8988T (cell line): ENCODE results near the gene PROCR.
A peak's percentile ranks its signal among the peaks of the same experiment; 100 is the strongest.
"Not testable (repeated sequence)": the region's sequence is repeated elsewhere in the genome, so short reads cannot be mapped to it uniquely, and the experiment has no call there.

Source experiments
- DNase-seq: peaks from one replicate; pipeline ENCODE4 v3.0.0; 2011

PROCR gene

DNA sequence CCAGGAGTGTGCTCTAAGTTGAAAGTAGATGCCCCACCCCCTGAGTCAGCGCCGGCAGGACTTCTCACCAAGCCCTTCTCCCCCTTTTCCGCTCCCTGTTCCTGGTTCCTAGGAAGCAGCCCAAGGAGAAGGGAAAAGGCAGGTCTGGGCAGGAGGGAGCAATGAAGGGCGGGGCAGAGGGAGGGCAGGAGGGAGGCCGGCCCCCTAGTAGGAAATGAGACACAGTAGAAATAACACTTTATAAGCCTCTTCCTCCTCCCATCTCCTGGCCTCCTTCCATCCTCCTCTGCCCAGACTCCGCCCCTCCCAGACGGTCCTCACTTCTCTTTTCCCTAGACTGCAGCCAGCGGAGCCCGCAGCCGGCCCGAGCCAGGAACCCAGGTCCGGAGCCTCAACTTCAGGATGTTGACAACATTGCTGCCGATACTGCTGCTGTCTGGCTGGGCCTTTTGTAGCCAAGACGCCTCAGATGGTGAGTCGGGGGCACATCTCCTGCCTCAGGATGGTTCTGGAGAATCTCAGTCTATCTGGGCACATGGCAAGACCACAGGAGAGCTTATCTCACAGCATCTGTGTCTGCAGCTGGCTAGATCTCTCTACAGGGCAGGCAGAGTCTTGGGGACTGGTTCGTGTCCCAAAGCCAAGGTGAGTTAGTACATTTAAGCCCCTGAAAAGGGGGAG lies at the start of gene PROCR:
Gene PROCR, plus strand, starts transcription at position 320 of the 681 bp plus-strand sequence. Its CDS starts 83 bp downstream, at position 403.
- peak; percentile 81 for DNase-seq

DNA sequence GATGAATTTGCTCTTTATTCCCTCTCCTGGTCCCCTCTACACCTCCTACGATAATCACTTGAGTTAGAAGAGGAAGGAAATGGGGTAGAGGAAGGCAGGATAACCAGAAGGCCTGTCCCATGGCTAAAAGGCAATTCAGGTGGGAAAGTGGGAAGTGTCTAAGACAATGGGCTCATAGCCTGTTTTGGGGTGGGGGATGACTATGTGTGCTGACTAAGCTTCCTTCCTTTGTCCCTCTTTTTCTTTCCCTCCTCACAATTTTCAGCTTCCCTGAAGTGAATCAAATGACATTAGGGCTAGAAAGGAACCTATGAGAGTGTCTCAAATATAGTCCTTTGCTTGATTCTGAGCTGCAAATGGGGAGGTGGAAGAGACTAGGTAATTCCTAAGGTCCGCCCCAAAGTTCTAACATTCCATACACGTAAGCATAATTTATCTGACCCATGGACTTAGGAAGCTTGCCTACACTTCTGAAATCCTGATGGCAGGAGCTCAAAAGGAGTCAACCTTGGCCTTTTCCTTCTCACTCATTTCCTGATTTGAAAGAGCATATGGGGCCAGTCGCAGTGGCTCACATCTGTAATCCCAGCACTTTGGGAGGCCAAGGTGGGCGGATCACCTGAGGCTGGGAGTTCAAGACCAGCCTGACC lies 49.0 kb upstream of the PROCR start:
- no peak for DNase-seq

DNA sequence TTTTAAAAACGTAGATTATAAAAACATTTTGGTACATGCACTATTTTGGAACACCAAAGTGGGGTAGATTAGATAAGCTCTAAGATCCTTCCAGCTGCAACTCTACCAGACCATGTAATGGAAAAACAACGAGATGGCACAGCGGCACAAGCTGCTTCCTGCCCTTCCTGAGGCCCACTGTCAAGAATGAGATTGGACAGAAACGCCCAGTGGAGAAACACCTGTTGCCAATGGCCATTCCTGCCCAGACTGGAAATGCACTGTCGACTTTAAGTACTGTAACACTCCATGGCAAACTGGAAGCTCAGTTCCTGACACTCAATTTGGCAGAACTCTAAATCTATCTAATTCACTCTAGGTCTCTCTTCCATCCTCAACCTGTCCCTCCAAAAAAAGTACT lies 46.1 kb upstream of the PROCR start:
- no peak for DNase-seq

DNA sequence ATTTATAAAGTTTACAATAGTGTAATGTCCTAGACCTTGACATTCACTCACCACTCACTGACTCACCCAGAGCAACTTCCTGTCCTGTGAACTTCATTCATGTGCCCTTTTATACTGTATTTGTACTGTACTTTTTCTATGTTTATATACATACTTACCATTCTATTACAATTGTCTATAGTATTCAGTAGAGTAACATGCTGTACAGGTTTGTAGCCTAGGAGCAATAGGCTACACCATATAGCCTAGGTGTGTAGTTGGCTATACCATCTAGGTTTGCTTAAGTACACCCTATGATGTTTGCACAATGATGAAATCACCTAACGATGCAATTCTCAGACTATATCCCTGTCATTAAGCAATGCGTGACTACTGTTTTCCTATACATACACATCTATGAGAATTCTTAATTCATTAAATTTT lies 42.2 kb upstream of the PROCR start:
- DNase-seq, result no peak

DNA sequence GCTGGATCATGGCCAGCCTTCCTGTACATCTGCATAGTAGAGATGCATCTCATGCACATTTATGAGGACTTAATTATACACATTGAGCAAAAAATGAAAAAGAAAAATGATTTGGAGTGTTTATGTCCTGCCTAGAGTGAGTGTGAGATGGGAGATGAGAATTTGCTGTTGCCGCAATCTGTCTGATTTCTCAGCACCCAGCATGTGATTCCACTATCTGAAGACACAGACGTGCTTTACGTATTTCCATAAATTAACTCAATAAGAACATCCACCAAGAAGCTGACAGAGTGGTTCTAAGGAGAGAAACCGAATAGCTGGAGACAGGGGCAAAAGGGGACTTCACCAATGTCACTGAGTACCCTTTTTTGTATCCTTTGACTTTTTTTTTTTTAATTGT lies 39.9 kb upstream of the PROCR start:
- no peak for DNase-seq

DNA sequence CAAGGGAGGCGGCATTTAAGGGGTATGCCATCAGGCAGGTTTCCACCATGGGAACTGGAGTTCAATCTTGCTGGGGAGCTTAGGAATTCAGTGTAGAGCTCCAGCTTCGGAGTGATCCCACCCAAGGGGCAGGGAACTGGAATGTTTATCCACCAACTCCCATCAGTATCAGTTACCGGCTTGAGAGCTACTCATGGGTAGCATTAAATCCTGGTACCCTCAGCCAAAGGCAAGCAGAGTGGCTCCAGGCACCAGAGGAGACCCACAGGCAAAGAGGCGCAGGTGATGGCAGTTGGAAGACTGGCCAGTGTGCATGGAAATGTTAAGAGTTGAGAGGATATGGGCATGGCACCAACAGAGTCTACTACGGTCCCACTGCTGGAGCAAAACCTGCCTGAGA lies 38.8 kb upstream of the PROCR start:
- DNase-seq, result no peak

DNA sequence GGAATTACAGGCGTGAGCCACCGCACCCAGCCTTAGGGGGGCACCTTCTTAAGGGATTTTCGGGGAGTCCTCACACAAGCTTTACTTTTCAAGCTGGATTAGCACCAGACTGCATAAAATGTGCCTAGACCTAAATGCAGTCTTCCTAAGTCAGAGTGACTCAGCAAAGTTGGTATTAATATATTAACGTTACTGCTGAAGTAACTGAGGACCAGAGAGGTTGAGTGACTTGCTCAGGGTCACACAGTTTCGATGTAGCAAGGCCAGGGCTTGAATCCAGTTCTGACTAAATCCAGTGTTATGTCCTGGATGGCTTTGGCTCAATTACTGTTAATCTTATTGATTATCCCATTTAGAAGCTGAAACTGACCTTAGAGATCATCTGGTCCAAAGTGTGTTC lies 38.1 kb upstream of the PROCR start:
- no peak for DNase-seq

DNA sequence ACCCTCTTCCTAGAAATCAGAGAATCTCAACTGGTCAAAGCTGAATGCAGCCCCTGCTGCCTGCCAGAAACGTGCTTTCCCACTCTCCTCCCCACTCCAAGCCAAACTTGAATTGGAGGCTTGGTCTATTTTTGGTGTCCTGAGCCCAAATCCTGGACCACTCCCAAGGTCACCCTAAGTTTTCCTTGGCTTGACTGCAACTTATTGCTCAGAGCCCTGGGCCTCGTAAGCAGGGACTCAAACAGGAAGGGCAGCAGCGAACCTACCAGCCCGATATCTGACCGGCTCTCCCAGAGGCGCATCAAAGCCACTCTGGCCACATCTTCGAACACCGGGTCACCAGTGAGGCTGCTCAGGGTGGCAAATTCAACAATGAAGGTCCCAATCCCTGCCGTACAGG lies 37.4 kb upstream of the PROCR start:
- no peak for DNase-seq

DNA sequence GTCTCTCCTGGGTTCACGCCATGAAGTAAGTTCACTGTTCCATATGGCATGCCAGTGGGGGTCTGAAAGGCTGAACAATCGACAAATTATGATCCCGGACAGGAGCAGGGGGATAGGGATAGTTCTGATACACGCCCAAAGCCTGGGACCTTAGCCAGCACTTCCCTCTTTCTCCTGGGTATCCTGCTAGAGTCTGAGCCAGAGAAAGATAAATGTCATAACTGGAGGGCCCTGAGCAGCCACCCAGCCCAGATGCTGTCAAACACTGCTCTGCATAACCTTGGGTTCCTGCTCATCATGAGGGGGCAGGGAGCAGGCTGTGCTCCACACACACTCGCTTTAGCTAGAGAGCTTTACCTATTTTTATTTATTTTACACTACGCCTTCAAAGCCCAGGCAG lies 37.0 kb upstream of the PROCR start:
- DNase-seq, result no peak

DNA sequence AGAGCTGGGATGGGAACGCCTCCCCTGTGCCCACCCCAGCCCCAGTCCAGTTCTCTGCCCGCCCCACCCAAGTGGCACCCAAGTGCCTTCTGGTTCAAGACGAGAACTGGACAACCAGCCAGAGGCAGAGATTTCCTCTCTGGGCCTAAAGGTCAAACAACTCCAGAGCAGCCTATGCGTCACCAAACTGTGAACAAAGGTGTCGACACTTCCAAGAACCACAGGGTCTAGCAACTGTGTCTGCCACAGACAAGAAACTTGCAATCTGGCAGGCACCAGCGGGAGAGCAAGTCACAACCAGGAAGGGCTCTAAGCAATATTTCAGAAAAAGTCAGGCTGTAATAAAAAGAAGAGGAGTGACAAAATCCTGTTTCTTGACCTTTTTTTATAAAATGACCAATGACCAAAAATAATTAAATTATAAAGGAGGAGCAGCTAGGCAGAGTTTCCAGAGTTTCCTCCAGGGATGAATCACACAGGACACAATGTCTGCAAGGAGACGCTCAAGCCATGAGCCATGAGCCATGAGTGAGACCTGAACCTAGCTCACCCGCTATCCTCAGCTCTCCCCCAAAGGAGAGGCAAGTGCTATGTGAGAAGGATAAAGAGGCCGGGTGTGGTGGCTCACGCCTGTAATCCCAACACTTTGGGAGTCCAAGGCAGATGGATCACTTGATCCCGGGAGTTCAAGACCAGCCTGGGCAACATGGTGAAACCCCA lies 35.8 kb upstream of the PROCR start:
- no peak for DNase-seq

DNA sequence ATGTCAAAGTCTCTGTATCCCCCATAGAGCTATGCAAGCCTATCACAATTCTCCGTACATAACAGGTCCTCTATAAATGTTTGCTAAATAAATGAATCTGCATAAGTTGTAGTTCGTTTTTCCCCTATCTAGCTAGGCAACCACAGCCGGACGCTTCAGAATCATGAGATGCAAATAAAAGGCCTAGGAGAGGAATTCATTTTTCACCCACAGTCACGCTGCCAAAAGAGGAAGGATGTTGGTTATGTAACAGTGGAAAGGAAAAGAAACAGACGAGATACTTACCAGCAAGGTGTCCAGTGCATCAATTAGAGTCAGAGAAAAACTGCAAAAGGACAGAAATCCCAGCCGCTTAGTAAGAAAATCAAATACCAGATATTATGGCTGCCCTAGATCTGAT lies 27.2 kb upstream of the PROCR start:
- DNase-seq, result no peak

DNA sequence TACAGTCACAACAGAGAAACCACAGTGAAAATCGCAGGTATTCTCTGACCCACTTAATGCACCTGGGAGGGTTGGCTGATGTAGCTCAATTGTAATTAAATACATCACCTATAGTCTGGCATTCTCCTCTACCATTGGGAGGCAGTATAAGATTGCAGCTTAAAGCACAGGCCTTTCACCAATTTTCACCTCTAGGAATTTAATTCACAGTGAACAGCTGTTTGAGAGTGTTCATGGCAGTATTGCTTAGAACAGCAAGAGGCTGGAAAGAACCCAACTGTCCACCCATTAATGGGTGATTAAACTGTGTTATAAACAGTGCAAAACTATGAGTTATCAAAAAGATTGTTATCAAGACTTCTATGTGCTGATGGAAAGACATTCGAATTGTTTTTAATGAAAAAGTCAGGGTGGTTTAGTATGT lies 26.7 kb upstream of the PROCR start:
- DNase-seq, result peak; percentile 42

DNA sequence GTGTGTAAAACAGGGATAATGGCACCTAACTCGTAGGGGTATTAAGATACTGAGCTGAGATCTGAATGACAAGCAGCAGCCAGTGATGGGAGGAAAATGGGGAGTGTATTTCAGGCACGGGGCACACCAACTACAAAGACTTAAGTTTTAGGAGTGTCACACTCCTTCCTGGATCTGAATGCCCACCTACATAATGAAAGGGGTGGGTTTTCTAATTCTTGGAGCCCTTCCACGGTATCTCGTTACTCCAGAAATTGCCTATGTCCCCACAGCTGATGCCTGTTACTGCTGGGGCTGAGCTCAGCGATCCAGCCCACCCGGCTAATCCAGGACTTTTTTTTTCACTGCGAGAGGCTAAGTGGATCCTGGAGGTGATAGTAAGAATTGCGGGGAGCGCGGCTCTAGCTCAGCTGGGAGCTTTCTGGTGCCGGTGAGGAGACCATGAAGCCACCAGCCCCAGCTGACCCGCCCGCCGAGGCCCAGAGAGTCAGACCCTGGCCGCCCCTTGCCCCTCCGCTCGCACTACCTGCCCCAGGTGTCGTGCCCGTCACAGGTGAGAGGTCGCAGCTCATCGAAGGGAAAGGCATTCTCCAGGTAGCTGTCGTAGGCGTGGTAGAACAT lies 25.5 kb upstream of the PROCR start:
- peak; percentile 48 for DNase-seq

DNA sequence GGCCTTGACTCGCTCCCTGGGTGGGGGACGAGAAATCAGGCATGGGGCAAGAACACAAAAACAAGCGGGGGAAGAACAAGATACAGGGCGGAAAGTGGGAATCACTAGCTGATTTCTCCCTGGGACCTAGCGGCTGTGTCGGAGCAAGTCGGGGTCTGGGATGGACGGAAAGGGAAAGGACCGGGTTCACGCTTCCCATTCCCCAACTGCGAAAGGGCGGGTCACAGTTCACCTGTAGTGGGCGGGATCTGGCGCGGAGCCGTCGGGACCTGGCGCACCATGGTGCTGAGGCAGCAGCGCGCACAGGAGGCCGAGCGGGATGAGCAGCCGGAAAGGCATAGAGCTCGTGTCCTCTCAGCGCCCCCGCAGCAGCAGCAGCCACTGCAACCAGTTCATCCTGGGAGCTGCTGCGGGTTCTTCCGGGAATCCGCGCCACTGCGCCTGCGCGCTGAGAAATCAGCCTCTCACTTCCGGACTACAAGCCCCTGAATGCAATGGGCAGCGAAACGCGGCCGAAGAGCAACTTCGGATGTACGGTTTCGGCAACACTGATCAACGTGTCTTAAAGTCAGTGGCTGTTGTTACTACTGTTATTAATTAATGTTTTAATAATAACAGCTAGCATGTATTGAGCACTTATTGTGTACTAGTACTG lies 24.8 kb upstream of the PROCR start, which contains the start of gene EDEM2:
Gene EDEM2, minus strand, starts transcription at position 417 of the 655 bp plus-strand sequence. Its CDS starts 78 bp downstream, at position 339.
- peak; percentile 89 for DNase-seq

DNA sequence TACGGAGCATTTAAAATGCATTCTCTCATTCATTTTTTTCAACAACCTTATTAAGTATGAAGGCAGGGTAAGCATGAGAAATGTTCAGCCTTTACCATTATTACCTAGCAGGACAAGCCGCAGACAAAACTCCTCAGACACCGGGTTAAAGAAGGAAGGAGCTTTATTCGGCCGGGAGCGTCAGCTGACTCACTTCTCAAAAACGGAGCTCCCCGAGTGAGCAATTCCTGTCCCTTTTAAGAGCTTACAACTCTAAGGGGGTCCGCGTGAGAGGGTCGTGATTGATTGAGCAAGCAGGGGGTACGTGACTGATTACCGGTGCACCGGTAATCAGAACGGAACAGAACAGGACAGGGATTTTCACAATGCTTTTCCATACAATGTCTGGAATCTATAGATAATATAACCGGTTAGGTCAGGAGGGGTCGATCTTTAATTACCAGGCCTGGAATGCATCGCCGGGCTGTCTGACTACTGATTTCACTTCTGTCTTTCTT lies 24.2 kb upstream of the PROCR start:
- not testable (repeated sequence) for DNase-seq

DNA sequence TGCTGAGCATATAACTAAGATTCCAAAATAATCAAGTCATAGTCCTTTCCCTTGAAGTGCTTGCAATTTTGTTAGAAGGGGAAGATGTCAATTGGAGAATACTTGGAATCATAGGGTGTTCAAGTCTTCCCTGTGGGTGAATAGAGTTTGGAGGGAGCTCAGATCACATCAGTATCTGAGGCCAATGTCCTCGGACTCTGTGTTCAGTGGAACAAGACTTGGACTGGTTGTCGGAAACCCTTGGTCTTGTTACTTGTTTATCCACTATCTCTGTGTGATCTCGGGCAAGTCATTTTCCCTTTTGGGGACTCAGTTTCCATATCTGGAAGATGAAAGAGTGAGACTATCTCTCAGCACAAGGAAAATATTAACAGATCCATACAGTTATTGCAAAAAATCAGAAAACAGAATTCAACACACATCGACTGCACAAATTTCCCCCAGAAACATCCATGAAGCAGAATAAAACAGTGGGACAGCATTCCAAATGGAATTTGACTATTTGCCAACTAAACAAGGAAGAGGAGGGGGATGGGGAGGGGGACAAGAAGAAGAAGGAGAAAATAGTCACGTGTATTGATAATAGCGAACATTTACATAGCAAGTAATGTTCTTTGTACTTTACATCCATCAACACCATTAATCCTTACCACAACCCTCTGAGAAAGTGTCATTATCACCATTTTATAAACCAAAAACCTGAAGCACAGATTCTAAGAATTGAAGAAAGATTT lies 20.9 kb upstream of the PROCR start:
- no peak for DNase-seq

DNA sequence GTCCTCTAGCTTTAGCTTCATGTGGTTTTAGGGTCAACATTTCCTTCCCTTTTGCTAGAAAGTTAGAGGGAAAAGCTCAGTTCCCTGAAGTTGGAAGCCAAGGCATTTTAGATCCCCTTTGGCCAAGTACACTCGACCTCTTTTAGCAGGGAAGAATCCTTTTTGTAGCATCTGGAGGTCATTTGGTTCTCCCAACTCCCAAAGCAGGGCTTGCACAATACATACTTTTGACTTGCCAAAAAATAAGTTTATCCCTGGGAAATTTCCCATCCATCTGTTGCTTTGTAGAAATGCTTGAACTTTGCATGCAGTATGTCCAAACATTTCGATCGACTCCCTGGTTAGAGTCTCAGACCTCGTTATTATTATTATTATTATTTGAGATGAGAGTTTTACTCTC lies 20.1 kb upstream of the PROCR start:
- no peak for DNase-seq

DNA sequence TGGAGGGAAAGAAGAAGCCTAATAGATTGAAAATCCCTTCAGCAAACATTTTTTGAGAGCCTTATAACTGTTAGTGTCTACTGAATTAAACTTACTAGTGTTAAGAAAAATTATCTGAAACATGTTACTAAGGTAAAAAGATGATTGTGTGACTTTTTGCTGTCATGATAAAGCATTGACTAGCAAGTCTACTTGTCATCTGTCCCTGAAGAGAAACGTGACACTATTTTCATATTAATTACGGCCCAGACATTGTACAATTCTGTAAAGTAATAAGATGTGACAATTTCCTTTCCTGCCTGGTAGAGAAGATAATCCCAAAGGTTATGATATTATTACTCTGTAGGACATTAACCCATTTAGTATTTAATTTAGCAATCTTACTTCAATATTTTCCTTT lies 15.9 kb upstream of the PROCR start:
- DNase-seq, result no peak

DNA sequence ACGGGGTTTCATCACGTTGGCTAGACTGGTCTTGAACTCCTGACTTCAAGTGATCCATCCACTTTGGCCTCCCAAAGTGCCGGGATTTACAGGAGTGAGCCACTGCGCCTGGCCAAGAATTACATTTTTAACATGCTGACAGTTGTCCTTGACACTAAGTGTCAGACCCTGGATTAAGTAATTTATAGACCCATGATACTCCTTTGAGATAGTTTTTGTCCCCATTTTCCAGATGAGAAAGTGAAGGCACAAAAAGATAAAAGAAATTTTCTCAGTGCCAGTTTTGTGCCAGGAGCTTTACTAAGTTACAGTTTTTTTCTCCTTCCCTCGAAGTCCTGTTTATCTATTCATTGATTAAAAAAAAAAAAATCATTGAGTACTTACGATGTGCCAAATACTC lies 14.9 kb upstream of the PROCR start:
- DNase-seq, result no peak

DNA sequence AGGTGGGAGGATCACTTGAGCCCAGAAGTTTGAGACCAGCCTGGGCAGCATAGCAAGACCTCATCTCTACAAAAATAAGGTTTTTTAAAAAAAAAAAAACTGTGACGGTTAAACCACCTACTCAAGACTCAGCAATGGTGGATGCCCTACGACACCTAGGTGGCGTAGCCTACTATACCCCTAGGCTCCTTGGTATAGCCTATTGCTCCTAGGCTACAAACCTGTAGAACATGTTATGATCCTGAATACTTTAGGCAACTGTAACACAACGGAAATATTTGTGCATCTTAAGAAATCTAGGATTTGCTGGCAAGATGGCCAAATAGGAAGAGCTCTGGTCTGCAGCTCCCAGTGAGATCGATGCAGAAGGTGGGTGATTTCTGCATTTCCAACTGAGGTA lies 11.5 kb upstream of the PROCR start:
- not testable (repeated sequence) for DNase-seq

DNA sequence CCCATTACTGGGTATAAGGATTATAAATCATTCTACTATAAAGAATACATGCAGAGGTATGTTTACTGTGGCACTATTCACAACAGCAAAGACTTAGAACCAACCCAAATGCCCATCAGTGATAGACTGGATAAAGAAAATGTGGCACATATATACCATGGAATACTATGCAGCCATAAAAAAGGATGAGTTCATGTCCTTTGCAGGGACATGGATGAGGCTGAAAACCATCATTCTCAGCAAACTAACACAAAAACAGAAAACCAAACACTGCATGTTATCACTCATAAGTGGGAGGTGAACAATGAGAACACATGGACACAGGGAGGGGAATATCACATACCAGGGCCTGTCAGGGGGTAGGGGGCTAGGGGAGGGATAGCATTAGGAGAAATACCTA lies 7.3 kb upstream of the PROCR start:
- not testable (repeated sequence) for DNase-seq
